DOHH2 (cell line): ENCODE results near the gene PPM1M.

ENCODE experiments used
- EZH2phosphoT487 ChIP-seq: fragments of 200-600 bp; sonication (generic); IDR thresholded peaks from 2 replicates; pipeline ENCODE4 v1.6.1; 2017; ENCODE audit warnings: borderline replicate concordance, mild to moderate bottlenecking, antibody characterized with exemption, low read length, moderate library complexity, mixed read lengths
- TF ChIP-seq, protein P1 (sequence below): fragments of 200-600 bp; sonication (generic); IDR thresholded peaks from one replicate; pipeline ENCODE4 v1.5.1; 2014; ENCODE audit warnings: antibody characterized with exemption, mild to moderate bottlenecking, low read depth, low read length; ENCODE audit not compliant: poor library complexity, severe bottlenecking

DNA sequence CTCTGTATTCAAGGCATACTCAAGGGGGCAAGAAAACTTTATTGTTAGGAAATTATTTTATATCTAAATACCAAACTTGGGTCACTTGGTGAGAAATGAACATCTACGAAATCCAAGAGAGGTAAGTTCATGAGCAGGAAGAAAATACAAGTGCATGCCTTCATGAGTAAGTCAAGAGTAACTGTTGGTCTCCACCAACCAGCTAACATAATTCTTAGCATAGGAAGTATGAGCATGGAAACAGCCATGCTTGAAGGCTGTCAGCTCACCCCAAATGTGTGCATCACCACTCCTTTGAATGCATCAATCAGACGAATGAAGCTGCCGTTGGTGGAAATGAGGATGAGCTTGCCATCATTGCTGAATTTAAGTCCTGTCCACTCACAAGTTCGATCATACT, 13.9 kb downstream of the PPM1M start:
- TF ChIP-seq, protein P1, sequence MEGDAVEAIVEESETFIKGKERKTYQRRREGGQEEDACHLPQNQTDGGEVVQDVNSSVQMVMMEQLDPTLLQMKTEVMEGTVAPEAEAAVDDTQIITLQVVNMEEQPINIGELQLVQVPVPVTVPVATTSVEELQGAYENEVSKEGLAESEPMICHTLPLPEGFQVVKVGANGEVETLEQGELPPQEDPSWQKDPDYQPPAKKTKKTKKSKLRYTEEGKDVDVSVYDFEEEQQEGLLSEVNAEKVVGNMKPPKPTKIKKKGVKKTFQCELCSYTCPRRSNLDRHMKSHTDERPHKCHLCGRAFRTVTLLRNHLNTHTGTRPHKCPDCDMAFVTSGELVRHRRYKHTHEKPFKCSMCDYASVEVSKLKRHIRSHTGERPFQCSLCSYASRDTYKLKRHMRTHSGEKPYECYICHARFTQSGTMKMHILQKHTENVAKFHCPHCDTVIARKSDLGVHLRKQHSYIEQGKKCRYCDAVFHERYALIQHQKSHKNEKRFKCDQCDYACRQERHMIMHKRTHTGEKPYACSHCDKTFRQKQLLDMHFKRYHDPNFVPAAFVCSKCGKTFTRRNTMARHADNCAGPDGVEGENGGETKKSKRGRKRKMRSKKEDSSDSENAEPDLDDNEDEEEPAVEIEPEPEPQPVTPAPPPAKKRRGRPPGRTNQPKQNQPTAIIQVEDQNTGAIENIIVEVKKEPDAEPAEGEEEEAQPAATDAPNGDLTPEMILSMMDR = no peak
- TF ChIP-seq EZH2phosphoT487 = no peak
